TTC549 (cell line): ENCODE results near the gene ZNF211.
A peak's percentile ranks its signal among the peaks of the same experiment; 100 is the strongest.

Experiments used
- FAIRE-seq: peaks from 2 replicates; lab custom pipeline; 2012; peaks lifted over from hg19 to GRCh38; lab: Jason Lieb, UNC

The ZNF211 gene

DNA sequence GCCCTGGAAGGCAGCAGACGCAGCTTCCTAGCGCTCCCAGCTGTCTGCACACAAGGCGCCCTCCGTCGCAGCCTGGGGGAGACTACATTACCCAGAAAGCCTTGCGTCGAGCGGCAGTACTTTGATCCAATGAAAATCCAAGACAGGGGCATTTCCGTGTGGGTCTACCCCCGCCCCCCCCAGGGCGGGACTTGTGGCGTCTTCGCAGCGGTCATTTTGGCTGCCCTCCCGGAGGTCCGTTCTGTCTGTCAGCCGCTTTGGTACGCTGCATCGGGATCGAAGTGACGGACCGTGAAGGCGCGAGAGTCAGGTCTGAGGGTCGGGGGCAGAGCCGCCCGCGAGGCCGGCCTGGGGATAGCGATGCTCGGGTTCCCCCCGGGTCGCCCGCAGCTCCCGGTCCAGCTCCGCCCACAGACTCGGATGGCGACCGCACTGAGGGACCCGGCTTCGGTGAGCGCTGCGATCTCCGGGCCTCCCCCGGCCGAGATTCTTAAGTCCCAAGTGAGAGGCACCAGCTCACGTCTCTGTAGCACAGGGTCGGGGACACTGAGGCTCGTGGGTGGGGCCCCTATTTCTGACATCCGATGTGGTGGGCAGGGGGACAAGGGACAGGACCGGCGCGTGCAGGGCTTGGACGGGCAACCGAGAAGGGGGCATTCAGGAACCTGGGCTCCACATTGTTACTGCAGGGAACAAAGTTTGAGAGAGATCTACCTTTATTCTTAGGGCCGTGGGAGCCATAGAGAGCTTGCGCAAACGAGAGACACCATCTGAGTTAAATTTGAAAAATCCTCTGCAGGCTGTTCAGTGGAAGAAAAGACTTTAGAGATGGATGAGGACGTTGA is at the start of gene ZNF211:
ZNF211 (plus strand) TSS at position 182 of the 845 bp plus-strand sequence; CDS start at position 361, 179 bp downstream.
- FAIRE-seq, result peak; percentile 74

DNA sequence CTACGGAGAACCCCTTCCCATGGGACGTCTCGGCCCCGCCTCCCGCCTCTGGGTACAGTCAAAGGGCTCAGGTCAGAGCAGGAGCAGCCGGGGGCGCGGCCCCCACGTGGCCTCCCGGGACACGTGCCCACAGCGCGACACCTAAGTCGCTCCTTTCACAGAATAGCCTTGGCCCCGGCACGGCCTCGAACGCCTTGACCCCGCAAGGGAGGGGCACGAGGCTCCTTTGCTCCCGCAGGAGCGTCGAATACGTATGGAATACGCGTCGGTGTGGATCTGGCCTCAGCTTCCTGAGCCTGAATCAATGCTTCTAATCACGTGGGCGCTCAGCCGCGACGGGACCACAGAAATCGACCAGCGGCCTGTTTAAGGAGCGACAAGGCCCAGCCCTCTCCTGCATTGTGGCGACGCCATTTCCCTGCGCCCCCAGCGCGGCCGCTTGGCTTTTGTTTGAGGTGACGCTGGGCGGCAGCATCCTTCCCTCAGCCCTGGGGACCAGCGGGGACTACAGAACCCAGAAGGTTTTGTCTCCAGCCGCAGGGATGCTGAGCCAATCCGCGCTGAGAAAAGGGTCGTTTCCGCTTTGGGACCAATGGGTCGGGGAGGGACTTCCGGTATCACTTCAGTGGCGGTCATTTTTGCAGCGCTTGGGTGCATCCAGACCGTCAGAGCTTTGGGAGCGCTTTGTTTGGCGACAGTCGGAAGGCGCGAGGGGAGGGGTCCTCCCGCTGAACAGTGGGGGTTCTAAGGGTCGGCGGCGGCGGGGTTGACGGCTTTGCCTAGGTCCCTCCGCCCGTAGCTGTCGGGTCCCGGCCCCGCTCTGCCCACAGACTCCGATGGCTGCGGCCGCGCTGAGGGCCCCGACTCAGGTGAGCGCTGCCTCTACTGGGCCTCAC is 49.2 kb upstream of the ZNF211 start, which contains the start of gene ZIK1:
ZIK1 (plus strand) TSS at position 625 of the 896 bp plus-strand sequence; CDS start at position 837, 212 bp downstream.
- FAIRE-seq, result peak; percentile 88

- no peak for FAIRE-seq
Observed at GRCh38 chr19:57587529-57587928, 45.4 kb upstream of the ZNF211 start.

GRCh38 chr19:57599377-57599760 is 33.6 kb upstream of the ZNF211 start:
- FAIRE-seq, result no peak

- FAIRE-seq, result peak; percentile 56
Observed at GRCh38 chr19:57599761-57600383, 33.1 kb upstream of the ZNF211 start, which contains the start of gene ZNF530. Gene ZNF530, plus strand, starts transcription at chr19:57599885. Its CDS starts 4,461 bp downstream, at chr19:57604346.

- FAIRE-seq, result no peak
Observed at GRCh38 chr19:57606931-57607330, 26.0 kb upstream of the ZNF211 start.

GRCh38 chr19:57611113-57611512 is 21.9 kb upstream of the ZNF211 start:
- FAIRE-seq, result no peak

GRCh38 chr19:57613941-57614743 is 18.8 kb upstream of the ZNF211 start, which contains the start of gene ZNF134:
Gene ZNF134, plus strand, starts transcription at chr19:57614242. Its CDS starts 5,227 bp downstream, at chr19:57619469.
- FAIRE-seq, result no peak

GRCh38 chr19:57615346-57615745 is 17.6 kb upstream of the ZNF211 start:
- FAIRE-seq, result no peak

- no peak for FAIRE-seq
Observed at GRCh38 chr19:57620673-57621348, 12.2 kb upstream of the ZNF211 start.

DNA sequence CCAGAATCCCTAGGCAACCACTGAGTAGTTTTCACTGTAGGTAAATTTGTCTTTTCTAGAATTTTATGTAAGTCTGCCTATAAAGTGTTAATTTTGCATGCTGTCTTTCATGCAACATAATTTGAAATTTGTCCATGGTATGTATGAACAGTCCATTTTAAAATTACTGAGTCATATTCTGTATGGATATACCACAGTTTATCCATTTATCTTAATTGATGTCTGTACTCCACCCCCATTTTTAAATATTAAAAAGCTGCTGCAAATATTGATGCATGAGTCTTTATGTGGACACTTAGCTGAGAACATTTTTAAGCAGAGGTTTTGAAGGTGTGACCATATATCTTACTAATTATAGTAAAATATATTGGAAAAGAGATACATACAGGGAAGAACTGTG is 9.9 kb upstream of the ZNF211 start:
- FAIRE-seq, result no peak

GRCh38 chr19:57633832-57634131 is 814 bp downstream of the ZNF211 start:
- no peak for FAIRE-seq

GRCh38 chr19:57637379-57637778 is 4.4 kb downstream of the ZNF211 start:
- FAIRE-seq, result no peak

DNA sequence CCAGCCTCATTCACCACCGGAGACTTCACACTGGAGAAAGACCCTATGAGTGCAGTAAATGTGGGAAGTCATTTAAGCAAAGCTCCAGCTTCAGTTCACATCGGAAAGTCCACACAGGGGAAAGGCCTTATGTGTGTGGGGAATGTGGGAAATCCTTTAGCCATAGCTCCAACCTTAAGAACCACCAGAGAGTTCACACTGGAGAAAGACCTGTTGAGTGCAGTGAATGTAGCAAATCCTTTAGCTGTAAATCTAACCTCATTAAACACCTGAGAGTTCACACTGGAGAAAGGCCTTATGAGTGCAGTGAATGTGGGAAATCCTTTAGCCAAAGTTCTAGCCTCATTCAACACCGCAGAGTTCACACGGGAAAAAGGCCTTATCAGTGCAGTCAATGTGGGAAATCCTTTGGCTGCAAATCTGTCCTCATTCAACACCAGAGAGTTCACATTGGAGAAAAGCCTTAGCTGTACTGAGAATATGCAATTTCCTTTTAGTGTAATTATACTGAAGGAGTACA is 8.8 kb downstream of the ZNF211 start:
- FAIRE-seq, result no peak

- no peak for FAIRE-seq
Observed at GRCh38 chr19:57642396-57643046, 9.6 kb downstream of the ZNF211 start.

GRCh38 chr19:57643734-57644133 is 10.8 kb downstream of the ZNF211 start:
- no peak for FAIRE-seq

GRCh38 chr19:57648331-57649003 is 15.5 kb downstream of the ZNF211 start:
- no peak for FAIRE-seq

GRCh38 chr19:57651654-57651996 is 18.7 kb downstream of the ZNF211 start:
- no peak for FAIRE-seq

DNA sequence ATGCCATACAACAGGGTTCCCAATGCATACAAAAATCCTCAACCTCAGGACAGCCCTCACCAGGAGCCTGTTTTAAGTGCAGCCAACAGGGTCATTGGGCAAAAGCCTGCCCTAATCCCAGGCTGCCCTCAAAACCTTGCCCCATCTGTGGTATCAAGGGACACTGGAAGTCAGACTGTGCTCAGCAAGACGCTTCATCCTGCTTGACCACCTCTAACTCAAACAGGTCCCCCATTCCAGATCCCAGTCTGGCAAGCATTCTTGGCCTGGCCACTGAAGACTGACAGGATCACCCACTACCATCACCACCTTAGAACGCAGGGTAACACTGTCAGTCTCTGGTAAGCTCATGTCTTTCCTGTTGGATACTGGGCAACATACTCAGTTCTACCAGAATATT is 20.7 kb downstream of the ZNF211 start:
- FAIRE-seq, result no peak

DNA sequence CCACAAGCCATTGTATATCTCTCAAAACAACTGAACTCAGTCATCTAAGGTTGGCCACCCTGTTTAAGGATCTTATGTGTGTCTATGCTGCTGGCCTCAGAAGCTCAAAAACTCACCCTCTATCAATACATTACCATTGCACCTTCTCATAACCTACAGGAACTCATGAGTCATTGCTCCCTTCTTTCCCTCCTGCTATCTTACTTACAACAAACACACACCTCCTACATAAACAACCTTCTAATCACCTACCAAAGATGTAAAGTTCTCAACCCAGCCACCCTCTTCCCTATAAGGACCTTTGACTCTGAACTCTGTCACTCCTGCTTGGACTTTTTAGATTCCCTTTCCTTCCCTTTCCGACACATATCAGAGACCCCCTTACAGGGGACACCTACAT is 22.5 kb downstream of the ZNF211 start:
- no peak for FAIRE-seq
